ENCODE measurements around the gene KPNA3.

KPNA3 gene

GRCh38 chr13:49802426-49802825, 9.9 kb upstream of the KPNA3 start:
- TF ChIP-seq CTCF (IDR thresholded peaks at IDR 0.05; ENCODE audit: low read depth, low read length): no peak
- no peak for DNase-seq
- Histone ChIP-seq H3K4me3 (ENCODE audit: low read depth, low read length) (no peak overlapping the region), H3K9me3 (ENCODE audit: severe bottlenecking) (no peaks in the 10 kb centered on the region), H3K27me3 (ENCODE audit: insufficient read depth, low read depth, severe bottlenecking) (no peaks in the 10 kb centered on the region), H3K36me3 (no peaks in the 10 kb centered on the region), H3K27ac (no peak overlapping the region)

GRCh38 chr13:49791711-49792549, 552 bp downstream of the KPNA3 start:
- TF ChIP-seq CTCF (IDR thresholded peaks at IDR 0.05; ENCODE audit: low read depth, low read length): no peak
- DNase-seq: peak; percentile 25
- no peaks in the 10 kb centered on the region for H3K36me3 ChIP-seq
- H3K9me3 ChIP-seq (ENCODE audit: severe bottlenecking): no peaks in the 10 kb centered on the region
- H3K27me3 ChIP-seq (ENCODE audit: insufficient read depth, low read depth, severe bottlenecking): no peaks in the 10 kb centered on the region
- H3K4me3 ChIP-seq (ENCODE audit: low read depth, low read length): peak overlapping the region; percentile 75
- H3K27ac ChIP-seq: peak overlapping the region; percentile 88

- H3K36me3 ChIP-seq: no peaks in the 10 kb centered on the region
- DNase-seq: peak; percentile 23
- no peaks in the 10 kb centered on the region for H3K9me3 ChIP-seq (ENCODE audit: severe bottlenecking)
- H3K4me3 ChIP-seq (ENCODE audit: low read depth, low read length): peak overlapping the region; percentile 75
- TF ChIP-seq CTCF (IDR thresholded peaks at IDR 0.05; ENCODE audit: low read depth, low read length): peak; percentile 2; the same call in 1 of the 2 replicates
- H3K27ac ChIP-seq: peak overlapping the region; percentile 88
- H3K27me3 ChIP-seq (ENCODE audit: insufficient read depth, low read depth, severe bottlenecking): no peaks in the 10 kb centered on the region
Measured at GRCh38 chr13:49791315-49791710, 1.2 kb downstream of the KPNA3 start.

GRCh38 chr13:49789968-49790367, 2.5 kb downstream of the KPNA3 start:
- no peak for TF ChIP-seq CTCF (IDR thresholded peaks at IDR 0.05; ENCODE audit: low read depth, low read length)
- Histone ChIP-seq H3K27ac (no peak overlapping the region), H3K27me3 (ENCODE audit: insufficient read depth, low read depth, severe bottlenecking) (no peaks in the 10 kb centered on the region), H3K9me3 (ENCODE audit: severe bottlenecking) (no peaks in the 10 kb centered on the region), H3K36me3 (no peaks in the 10 kb centered on the region), H3K4me3 (ENCODE audit: low read depth, low read length) (no peak overlapping the region)
- DNase-seq: no peak

- DNase-seq: no peak
- Histone ChIP-seq H3K9me3 (ENCODE audit: severe bottlenecking) (no peaks in the 10 kb centered on the region), H3K27ac (no peak overlapping the region), H3K4me3 (ENCODE audit: low read depth, low read length) (no peak overlapping the region), H3K36me3 (no peaks in the 10 kb centered on the region), H3K27me3 (ENCODE audit: insufficient read depth, low read depth, severe bottlenecking) (no peaks in the 10 kb centered on the region)
- no peak for TF ChIP-seq CTCF (IDR thresholded peaks at IDR 0.05; ENCODE audit: low read depth, low read length)
Measured at GRCh38 chr13:49786401-49787008, 6.0 kb downstream of the KPNA3 start.
